ENCODE measurements around the gene SP1.
A peak's percentile ranks its signal among the peaks of the same experiment; 100 is the strongest.

The SP1 gene

DNA sequence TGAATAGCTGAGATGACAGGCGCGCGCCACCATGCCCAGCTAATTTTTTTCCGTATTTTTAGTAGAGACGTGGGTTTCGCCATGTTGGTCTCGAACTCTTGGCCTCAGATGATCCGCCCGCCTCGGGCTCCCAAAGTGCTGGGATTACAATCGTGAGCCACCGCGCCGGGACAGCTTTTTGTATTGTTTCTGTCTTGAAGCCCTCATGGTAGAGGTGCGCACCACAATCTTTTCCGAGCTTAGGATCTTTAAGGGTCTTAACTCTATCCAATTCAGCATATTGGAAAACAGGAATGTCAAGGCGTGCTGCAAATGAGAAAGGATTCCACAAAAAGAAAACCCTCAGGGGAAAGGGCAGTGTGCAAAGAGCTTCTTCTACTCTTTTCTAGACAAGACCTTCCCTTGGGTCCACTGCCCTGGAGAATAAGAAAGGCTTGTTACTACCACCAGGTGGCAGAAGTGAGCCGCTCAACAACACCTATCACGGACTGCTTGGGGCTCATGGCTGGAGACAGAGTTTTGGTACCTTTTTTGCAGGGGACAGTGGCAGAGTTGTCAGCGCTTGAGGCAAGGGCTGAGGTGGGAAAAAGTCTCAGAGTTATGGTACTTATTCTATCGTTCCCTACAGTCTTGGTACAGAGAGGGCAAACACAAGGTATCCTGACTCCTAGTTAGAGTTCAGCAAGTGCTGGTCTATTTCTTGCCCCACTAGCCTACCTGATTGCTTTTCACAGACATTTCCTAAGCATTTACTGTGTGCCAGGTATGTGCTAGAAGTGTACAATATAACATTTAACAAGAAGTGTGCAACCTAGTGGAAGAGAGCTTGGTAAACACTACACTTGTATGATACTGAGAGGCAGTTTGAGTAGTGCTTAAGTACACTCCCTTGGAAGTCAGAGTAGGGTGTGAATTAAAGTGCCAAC is 27.4 kb upstream of the SP1 start:
- Histone ChIP-seq H3K79me2 (ENCODE audit: insufficient read depth, low read length) (no peaks in the 10 kb centered on the region), H3K9ac (ENCODE audit: low read depth, low read length) (no peak overlapping the region), H3K4me1 (ENCODE audit: insufficient read depth, low read length) (0 out of 2 replicates have a peak, but pooled peaks cover 3% of the 10 kb centered on the region), H3K27ac (ENCODE audit: low read length) (no peak overlapping the region), H3K36me3 (ENCODE audit: insufficient read depth, low read length) (no peaks in the 10 kb centered on the region), H3K4me3 (ENCODE audit: low read depth in 1 of 2, low read length in 2 of 2) (no peak overlapping the region), H3K27me3 (ENCODE audit: insufficient read depth, low read length, poor library complexity) (no peaks in the 10 kb centered on the region), H4K20me1 (ENCODE audit: insufficient read depth, low read length) (no peaks in the 10 kb centered on the region), H3K4me2 (ENCODE audit: insufficient read depth, low read length) (no peak overlapping the region), H3K9me3 (ENCODE audit: insufficient read depth, low read length, severe bottlenecking) (no peaks in the 10 kb centered on the region), H2AFZ (ENCODE audit: low read depth, low read length) (peak overlapping the region; percentile 55)
- ATAC-seq (ENCODE audit: insufficient read depth, low read depth), result peak; percentile 100
- peak; percentile 84 for DNase-seq
- TF ChIP-seq, protein P1, sequence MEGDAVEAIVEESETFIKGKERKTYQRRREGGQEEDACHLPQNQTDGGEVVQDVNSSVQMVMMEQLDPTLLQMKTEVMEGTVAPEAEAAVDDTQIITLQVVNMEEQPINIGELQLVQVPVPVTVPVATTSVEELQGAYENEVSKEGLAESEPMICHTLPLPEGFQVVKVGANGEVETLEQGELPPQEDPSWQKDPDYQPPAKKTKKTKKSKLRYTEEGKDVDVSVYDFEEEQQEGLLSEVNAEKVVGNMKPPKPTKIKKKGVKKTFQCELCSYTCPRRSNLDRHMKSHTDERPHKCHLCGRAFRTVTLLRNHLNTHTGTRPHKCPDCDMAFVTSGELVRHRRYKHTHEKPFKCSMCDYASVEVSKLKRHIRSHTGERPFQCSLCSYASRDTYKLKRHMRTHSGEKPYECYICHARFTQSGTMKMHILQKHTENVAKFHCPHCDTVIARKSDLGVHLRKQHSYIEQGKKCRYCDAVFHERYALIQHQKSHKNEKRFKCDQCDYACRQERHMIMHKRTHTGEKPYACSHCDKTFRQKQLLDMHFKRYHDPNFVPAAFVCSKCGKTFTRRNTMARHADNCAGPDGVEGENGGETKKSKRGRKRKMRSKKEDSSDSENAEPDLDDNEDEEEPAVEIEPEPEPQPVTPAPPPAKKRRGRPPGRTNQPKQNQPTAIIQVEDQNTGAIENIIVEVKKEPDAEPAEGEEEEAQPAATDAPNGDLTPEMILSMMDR (IDR thresholded peaks at IDR 0.05; ENCODE audit: borderline replicate concordance, extremely low read depth, low read length, poor library complexity, severe bottlenecking), result peak; percentile 95
- TF ChIP-seq EZH2 (IDR thresholded peaks at IDR 0.05; ENCODE audit: borderline replicate concordance, low read depth, low read length, severe bottlenecking), result no peak

DNA sequence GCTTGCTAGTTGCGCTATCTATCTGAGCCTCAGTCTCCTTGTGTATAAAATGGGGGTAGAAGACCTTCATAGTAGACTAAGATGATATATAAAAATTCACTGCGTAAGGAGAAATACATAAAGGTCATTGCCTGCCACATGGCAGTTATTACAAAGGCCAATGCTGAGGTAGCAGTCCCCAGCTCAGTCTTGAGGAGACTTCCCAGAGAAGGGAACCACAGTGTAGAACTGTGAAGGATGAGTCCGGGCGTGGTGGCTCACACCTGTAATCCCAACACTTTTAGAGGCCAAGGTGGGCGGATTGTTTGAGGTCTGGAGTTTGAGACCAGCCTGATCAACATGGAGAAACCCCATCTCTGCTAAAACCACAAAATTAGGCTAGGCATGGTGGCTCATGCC is 26.7 kb upstream of the SP1 start:
- ATAC-seq (ENCODE audit: insufficient read depth, low read depth), result no peak
- Histone ChIP-seq H3K27ac (ENCODE audit: low read length) (no peak overlapping the region), H3K79me2 (ENCODE audit: insufficient read depth, low read length) (no peaks in the 10 kb centered on the region), H3K4me3 (ENCODE audit: low read depth in 1 of 2, low read length in 2 of 2) (no peak overlapping the region), H4K20me1 (ENCODE audit: insufficient read depth, low read length) (no peaks in the 10 kb centered on the region), H2AFZ (ENCODE audit: low read depth, low read length) (peak overlapping the region; percentile 55; the same call in 1 of the 2 replicates), H3K9ac (ENCODE audit: low read depth, low read length) (no peak overlapping the region), H3K4me1 (ENCODE audit: insufficient read depth, low read length) (0 out of 2 replicates have a peak, but pooled peaks cover 3% of the 10 kb centered on the region), H3K9me3 (ENCODE audit: insufficient read depth, low read length, severe bottlenecking) (no peaks in the 10 kb centered on the region), H3K27me3 (ENCODE audit: insufficient read depth, low read length, poor library complexity) (no peaks in the 10 kb centered on the region), H3K4me2 (ENCODE audit: insufficient read depth, low read length) (no peak overlapping the region), H3K36me3 (ENCODE audit: insufficient read depth, low read length) (no peaks in the 10 kb centered on the region)
- no peak for DNase-seq
- no peak for TF ChIP-seq EZH2 (IDR thresholded peaks at IDR 0.05; ENCODE audit: borderline replicate concordance, low read depth, low read length, severe bottlenecking)
- TF ChIP-seq, protein P1 (IDR thresholded peaks at IDR 0.05; ENCODE audit: borderline replicate concordance, extremely low read depth, low read length, poor library complexity, severe bottlenecking), result no peak

DNA sequence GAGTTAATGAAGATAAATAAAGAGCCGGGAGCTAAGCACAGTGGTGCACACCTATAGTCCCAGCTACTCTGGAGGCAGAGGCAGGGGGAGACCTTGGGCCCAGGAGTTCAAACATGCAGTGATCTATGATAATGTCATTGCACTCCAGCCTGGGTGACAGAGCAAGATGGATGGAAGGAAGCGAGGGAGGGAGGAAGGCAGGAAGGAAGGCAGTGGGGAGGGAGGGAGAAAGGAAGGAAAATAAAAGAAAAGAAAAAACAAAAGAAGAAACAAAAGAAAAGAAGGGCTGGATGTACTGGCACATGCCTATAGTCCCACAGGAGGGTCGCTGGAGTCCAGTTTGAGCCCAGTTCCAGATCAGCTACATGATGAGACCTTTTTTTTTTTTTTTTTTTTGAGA is 24.9 kb upstream of the SP1 start:
- Histone ChIP-seq H3K27me3 (ENCODE audit: insufficient read depth, low read length, poor library complexity) (no peaks in the 10 kb centered on the region), H3K27ac (ENCODE audit: low read length) (no peak overlapping the region), H2AFZ (ENCODE audit: low read depth, low read length) (no peak overlapping the region), H3K9ac (ENCODE audit: low read depth, low read length) (no peak overlapping the region), H3K79me2 (ENCODE audit: insufficient read depth, low read length) (no peaks in the 10 kb centered on the region), H3K4me2 (ENCODE audit: insufficient read depth, low read length) (no peak overlapping the region), H3K4me1 (ENCODE audit: insufficient read depth, low read length) (0 out of 2 replicates have a peak, but pooled peaks cover 3% of the 10 kb centered on the region), H3K4me3 (ENCODE audit: low read depth in 1 of 2, low read length in 2 of 2) (no peak overlapping the region), H3K9me3 (ENCODE audit: insufficient read depth, low read length, severe bottlenecking) (no peaks in the 10 kb centered on the region), H3K36me3 (ENCODE audit: insufficient read depth, low read length) (no peaks in the 10 kb centered on the region), H4K20me1 (ENCODE audit: insufficient read depth, low read length) (no peaks in the 10 kb centered on the region)
- ATAC-seq (ENCODE audit: insufficient read depth, low read depth) (no peak), DNase-seq (no peak)
- TF ChIP-seq, protein P1 (IDR thresholded peaks at IDR 0.05; ENCODE audit: borderline replicate concordance, extremely low read depth, low read length, poor library complexity, severe bottlenecking), result no peak
- no peak for TF ChIP-seq EZH2 (IDR thresholded peaks at IDR 0.05; ENCODE audit: borderline replicate concordance, low read depth, low read length, severe bottlenecking)

All from DND-41 (cell line).